A549 (cell line): ENCODE data around the gene RALBP1.

Experiments
- JUN ChIP-seq, 2 experiments: fragments of >200 bp; sonication (Bioruptor Twin); formaldehyde crosslinking; IDR thresholded peaks; 2 replicates in 1 of 2; 3 replicates in 1 of 2; pipeline ENCODE4 v1.6.1; 2016 to 2017
- JUNB ChIP-seq: fragments of >200 bp; sonication (Bioruptor Twin); formaldehyde crosslinking; IDR thresholded peaks from 2 replicates; pipeline ENCODE4 v1.6.1; 2016
- POLR2A ChIP-seq: IDR thresholded peaks from 2 replicates; pipeline ENCODE4 v1.6.1; 2012; ENCODE audit warnings: mild to moderate bottlenecking, low read length
- TF ChIP-seq, protein P1 (sequence below): fragments of 200-600 bp; sonication (generic); IDR thresholded peaks from 2 replicates; pipeline ENCODE4 v1.6.1; 2016; ENCODE audit warnings: antibody characterized with exemption, mild to moderate bottlenecking, moderate library complexity

DNA sequence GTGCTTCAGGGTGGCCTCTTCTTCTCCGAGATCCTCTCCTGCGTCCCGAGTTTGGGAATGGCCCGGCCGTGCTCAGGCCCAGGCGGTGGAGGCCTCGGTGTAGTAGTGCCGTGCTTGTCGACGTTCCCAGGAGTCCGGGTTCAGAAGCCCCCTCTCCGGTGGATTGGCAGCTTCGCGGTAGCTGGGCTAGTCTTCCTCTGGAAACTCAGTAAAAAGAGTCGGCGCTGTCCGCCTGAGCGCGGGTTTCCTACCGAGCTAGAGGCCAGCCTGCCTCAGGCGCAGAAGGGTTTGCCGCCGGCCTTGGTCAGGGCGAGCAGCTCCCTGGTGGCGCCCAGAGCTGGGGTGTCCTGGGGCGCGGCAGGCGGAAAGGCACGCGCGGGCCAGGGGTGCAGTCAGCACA lies 3.2 kb downstream of the RALBP1 start:
- no peak for TF ChIP-seq JUN (IDR thresholded peaks at IDR 0.05)
- TF ChIP-seq JUNB = no peak
- TF ChIP-seq, protein P1, sequence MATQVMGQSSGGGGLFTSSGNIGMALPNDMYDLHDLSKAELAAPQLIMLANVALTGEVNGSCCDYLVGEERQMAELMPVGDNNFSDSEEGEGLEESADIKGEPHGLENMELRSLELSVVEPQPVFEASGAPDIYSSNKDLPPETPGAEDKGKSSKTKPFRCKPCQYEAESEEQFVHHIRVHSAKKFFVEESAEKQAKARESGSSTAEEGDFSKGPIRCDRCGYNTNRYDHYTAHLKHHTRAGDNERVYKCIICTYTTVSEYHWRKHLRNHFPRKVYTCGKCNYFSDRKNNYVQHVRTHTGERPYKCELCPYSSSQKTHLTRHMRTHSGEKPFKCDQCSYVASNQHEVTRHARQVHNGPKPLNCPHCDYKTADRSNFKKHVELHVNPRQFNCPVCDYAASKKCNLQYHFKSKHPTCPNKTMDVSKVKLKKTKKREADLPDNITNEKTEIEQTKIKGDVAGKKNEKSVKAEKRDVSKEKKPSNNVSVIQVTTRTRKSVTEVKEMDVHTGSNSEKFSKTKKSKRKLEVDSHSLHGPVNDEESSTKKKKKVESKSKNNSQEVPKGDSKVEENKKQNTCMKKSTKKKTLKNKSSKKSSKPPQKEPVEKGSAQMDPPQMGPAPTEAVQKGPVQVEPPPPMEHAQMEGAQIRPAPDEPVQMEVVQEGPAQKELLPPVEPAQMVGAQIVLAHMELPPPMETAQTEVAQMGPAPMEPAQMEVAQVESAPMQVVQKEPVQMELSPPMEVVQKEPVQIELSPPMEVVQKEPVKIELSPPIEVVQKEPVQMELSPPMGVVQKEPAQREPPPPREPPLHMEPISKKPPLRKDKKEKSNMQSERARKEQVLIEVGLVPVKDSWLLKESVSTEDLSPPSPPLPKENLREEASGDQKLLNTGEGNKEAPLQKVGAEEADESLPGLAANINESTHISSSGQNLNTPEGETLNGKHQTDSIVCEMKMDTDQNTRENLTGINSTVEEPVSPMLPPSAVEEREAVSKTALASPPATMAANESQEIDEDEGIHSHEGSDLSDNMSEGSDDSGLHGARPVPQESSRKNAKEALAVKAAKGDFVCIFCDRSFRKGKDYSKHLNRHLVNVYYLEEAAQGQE = no peak
- TF ChIP-seq POLR2A = no peak
